ENCODE measurements around the gene MCRIP1. TPM values are rescaled to one million over a fixed set of nuclear protein-coding genes. Genes with fewer than 3 reads are reported as not detected.

MCRIP1 gene, protein sequence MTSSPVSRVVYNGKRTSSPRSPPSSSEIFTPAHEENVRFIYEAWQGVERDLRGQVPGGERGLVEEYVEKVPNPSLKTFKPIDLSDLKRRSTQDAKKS
- 75.2 to 107 TPM (median 93.2 TPM) in 5 replicates for total RNA-seq (2022; extraction: Qiagen RNA extraction; ENCODE audit: low read depth)

DNA sequence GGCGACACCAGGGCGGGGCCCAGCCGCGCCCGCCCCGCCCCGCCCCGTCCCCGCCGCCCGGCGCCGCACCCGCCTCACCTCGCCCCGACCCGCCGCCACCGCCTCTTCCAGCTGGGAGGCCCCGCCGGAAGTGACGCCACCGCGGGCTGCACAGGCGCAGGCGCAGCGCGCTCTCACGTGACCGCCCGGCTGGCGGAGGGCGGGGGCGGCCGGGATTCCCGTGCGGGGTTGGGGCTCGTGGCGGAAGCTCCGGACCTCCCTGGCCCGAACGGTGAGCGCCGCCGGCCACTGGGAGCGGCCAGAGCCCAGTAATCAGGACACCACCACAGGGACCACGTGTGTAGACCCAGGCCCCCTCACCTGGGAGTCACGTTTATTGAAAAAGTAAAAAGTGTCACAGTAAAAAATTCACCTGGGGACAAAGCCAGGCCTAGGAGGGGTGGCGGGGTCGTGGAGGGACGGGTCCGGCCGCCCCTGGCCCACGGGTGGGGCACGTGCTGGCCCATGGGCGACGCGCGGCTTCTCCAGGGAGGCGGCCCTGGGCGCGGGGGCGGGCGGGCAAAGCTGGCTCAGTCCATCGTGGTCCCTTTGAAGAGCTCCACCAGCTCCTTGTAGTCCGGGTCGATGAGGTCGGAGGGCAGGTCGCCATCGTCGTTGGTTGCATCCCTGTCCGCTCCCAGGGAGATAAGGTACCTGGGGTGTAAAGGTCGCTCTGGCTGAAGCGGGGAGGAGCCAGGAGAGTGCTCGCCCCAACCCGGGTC, at the start of gene MCRIP1:
Gene MCRIP1, minus strand, starts transcription at position 132 of the 761 bp plus-strand sequence. CDS start 8,785 bp downstream, outside the sequence.

DNA sequence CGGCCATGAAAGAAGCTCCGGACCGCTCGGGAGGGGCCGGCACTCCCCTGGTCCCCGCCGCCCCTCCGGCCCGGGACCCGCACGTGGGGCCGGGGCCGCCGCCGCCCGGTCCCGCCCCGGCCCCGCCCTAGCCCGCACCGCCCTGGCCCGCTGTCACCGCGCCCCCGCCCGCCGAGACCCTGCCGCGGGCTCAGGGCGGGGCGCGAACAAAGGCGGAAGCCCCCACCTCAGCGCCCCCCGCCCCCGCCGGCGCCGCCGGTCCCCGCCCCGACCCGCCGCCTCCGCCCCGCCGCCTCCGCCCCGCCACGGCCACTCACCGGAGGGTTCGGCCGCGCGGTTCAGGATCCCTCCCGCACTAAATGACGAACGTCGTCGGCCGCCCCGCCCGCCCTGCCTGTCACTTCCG, 37.9 kb upstream of the MCRIP1 start, which contains the start of gene ARHGDIA:
Gene ARHGDIA, minus strand, starts transcription at position 357 of the 406 bp plus-strand sequence. CDS start 1,407 bp downstream, outside the sequence.

DNA sequence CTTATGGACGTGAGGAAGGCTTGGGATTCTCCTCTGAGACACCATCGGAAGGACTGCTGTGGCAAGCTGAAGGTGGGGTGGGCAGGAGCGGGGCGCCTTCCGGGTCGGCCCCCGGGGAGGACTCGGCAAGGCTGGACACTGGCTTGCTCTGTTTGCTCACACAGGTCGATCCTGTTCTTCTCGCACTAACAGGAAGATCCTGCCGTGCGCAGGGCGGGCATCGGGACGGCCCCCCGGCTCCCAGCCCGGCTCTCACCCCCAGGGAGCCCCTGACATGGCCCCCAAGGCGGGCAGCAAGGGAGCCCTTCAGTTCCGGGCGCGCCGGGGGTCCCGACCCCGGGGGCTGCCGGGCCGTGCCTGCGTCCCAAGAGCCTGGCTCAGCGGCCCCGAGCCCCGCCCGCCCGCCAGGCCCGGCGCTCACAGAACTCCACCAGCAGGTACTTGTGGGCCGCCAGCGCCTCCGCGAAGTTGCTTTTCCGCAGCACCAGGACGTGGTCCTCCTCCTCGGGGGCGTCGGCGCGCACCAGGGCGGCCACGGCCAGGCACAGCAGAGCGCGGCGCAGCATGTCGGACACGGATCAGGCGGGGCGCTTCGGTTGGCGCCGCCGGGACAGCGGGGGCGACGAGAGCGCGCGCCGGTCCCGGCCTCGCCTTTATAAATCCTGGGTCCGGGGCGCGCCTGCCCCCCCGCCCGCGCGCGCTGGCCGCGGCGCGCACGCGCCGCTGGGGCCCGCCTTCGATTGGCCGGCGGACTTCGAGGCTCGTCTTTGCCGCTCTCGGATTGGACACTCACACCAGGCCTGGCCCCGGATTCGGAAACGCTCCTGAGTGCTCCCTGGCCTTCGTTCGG, 27.0 kb upstream of the MCRIP1 start, which contains the start of gene P4HB:
Gene P4HB, minus strand, starts transcription at position 630 of the 850 bp plus-strand sequence. Its CDS starts 64 bp downstream, at position 566.

GRCh38 chr17:81834831-81835267, 1.8 kb upstream of the MCRIP1 start, which contains the start of gene PPP1R27:
Gene PPP1R27, minus strand, starts transcription at chr17:81835050. Its CDS starts 97 bp downstream, at chr17:81834953.

DNA sequence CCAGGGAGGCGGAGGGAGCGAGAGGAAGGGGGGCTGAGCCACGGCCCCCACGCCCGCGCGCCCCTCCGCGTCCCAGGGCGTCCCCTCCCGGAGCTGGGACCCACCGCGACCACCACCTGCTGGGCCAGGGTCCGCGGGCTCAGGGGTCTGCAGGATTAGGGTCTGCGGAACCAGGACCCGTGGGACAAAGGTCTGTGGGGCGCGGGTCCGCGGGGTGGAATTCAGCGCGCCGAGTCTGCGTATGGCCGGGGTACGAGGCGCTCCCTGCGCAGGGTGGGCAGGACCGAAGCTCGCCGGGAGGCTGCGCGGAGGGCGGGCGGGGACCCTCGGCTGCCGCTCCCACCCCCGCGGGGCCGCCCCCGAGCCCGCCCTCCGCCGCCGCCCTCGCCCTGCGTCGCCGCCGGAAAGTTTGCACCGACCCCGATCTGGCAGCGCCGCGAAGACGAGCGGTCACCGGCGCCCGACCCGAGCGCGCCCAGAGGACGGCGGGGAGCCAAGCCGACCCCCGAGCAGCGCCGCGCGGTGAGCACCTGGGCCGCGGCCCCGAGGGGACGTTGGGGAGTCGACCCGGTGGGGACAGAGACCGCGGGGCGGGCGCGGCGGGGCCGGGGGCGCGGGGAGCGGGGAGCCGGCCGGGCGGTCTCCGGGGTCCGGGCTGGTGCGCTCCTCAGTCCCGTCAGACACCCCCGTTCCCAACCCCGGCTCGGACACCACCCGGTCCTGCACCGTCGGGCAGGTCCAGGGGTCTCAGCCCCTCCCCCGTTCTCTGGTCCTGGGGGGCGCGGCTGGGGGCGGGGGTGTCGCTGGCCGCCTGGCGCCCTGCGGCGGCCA, 29.1 kb downstream of the MCRIP1 start, which contains the start of gene GCGR:
Gene GCGR, plus strand, starts transcription at position 423 of the 831 bp plus-strand sequence. CDS start 4,869 bp downstream, outside the sequence.

Other genes starting within 250 kb of the MCRIP1 start
- gene NPLOC4, start 196.2 kb downstream of the MCRIP1 start, total RNA-seq (2022; extraction: Qiagen RNA extraction; ENCODE audit: low read depth), result 89.8 to 106 TPM (median 97.7 TPM) in 5 replicates
- gene TSPAN10, start 196.1 kb downstream of the MCRIP1 start, total RNA-seq (2022; extraction: Qiagen RNA extraction; ENCODE audit: low read depth), result 4.3 to 6.9 TPM (median 5.2 TPM) in 5 replicates
- 1.5 to 3.6 TPM (median 2.2 TPM) in 5 replicates for gene PDE6G, start 176.7 kb downstream of the MCRIP1 start, total RNA-seq (2022; extraction: Qiagen RNA extraction; ENCODE audit: low read depth)
- 32.0 to 70.6 TPM (median 49.9 TPM) in 5 replicates for gene OXLD1, start 166.7 kb downstream of the MCRIP1 start, total RNA-seq (2022; extraction: Qiagen RNA extraction; ENCODE audit: low read depth)
- gene CCDC137, start 166.6 kb downstream of the MCRIP1 start, total RNA-seq (2022; extraction: Qiagen RNA extraction; ENCODE audit: low read depth), result 63.9 to 73.1 TPM (median 66.7 TPM) in 5 replicates
- gene ARL16, start 149.5 kb downstream of the MCRIP1 start, total RNA-seq (2022; extraction: Qiagen RNA extraction; ENCODE audit: low read depth), result 46.6 to 56.2 TPM (median 49.9 TPM) in 5 replicates
- gene HGS, start 149.3 kb downstream of the MCRIP1 start, total RNA-seq (2022; extraction: Qiagen RNA extraction; ENCODE audit: low read depth), result 139 to 217 TPM (median 209 TPM) in 5 replicates
- gene MRPL12, start 129.9 kb downstream of the MCRIP1 start, total RNA-seq (2022; extraction: Qiagen RNA extraction; ENCODE audit: low read depth), result 212 to 319 TPM (median 303 TPM) in 5 replicates
- 26.9 to 48.0 TPM (median 41.1 TPM) in 5 replicates for gene SLC25A10, start 121.0 kb downstream of the MCRIP1 start, total RNA-seq (2022; extraction: Qiagen RNA extraction; ENCODE audit: low read depth)
- 0.13 to 0.36 TPM (median 0.17 TPM) in 4 of 5 replicates, not detected in the other for gene GCGR, start 29.1 kb downstream of the MCRIP1 start, total RNA-seq (2022; extraction: Qiagen RNA extraction; ENCODE audit: low read depth)
- 0.27 to 0.61 TPM (median 0.32 TPM) in 3 of 5 replicates, not detected in the others for gene PPP1R27, start 1.8 kb upstream of the MCRIP1 start, total RNA-seq (2022; extraction: Qiagen RNA extraction; ENCODE audit: low read depth)
- gene P4HB, start 27.2 kb upstream of the MCRIP1 start, total RNA-seq (2022; extraction: Qiagen RNA extraction; ENCODE audit: low read depth), result 695 to 762 TPM (median 718 TPM) in 5 replicates
- 531 to 682 TPM (median 648 TPM) in 5 replicates for gene ARHGDIA, start 38.0 kb upstream of the MCRIP1 start, total RNA-seq (2022; extraction: Qiagen RNA extraction; ENCODE audit: low read depth)
- 176 to 263 TPM (median 250 TPM) in 5 replicates for gene ALYREF, start 58.3 kb upstream of the MCRIP1 start, total RNA-seq (2022; extraction: Qiagen RNA extraction; ENCODE audit: low read depth)
- 190 to 300 TPM (median 289 TPM) in 5 replicates for gene ANAPC11, start 58.4 kb upstream of the MCRIP1 start, total RNA-seq (2022; extraction: Qiagen RNA extraction; ENCODE audit: low read depth)
- 0.38 to 0.73 TPM (median 0.45 TPM) in 5 replicates for gene NPB, start 68.9 kb upstream of the MCRIP1 start, total RNA-seq (2022; extraction: Qiagen RNA extraction; ENCODE audit: low read depth)
- gene PCYT2, start 78.1 kb upstream of the MCRIP1 start, total RNA-seq (2022; extraction: Qiagen RNA extraction; ENCODE audit: low read depth), result 11.9 to 16.6 TPM (median 14.1 TPM) in 5 replicates
- gene SIRT7, start 84.9 kb upstream of the MCRIP1 start, total RNA-seq (2022; extraction: Qiagen RNA extraction; ENCODE audit: low read depth), result 27.7 to 47.8 TPM (median 43.4 TPM) in 5 replicates
- gene MAFG, start 94.4 kb upstream of the MCRIP1 start, total RNA-seq (2022; extraction: Qiagen RNA extraction; ENCODE audit: low read depth), result 31.6 to 46.1 TPM (median 44.6 TPM) in 5 replicates
- 59.4 to 91.2 TPM (median 87.0 TPM) in 5 replicates for gene PYCR1, start 104.0 kb upstream of the MCRIP1 start, total RNA-seq (2022; extraction: Qiagen RNA extraction; ENCODE audit: low read depth)
- gene MYADML2, start 113.9 kb upstream of the MCRIP1 start, total RNA-seq (2022; extraction: Qiagen RNA extraction; ENCODE audit: low read depth), result not detected in 5 replicates
- 0.14 to 0.32 TPM (median 0.26 TPM) in 5 replicates for gene NOTUM, start 127.9 kb upstream of the MCRIP1 start, total RNA-seq (2022; extraction: Qiagen RNA extraction; ENCODE audit: low read depth)
- 20.0 to 29.3 TPM (median 27.1 TPM) in 5 replicates for gene ASPSCR1, start 144.3 kb upstream of the MCRIP1 start, total RNA-seq (2022; extraction: Qiagen RNA extraction; ENCODE audit: low read depth)
- gene CENPX, start 189.6 kb upstream of the MCRIP1 start, total RNA-seq (2022; extraction: Qiagen RNA extraction; ENCODE audit: low read depth), result 138 to 205 TPM (median 189 TPM) in 5 replicates
- 8.8 to 16.1 TPM (median 14.6 TPM) in 5 replicates for gene LRRC45, start 190.0 kb upstream of the MCRIP1 start, total RNA-seq (2022; extraction: Qiagen RNA extraction; ENCODE audit: low read depth)
- 24.7 to 40.1 TPM (median 34.9 TPM) in 5 replicates for gene RAC3, start 198.4 kb upstream of the MCRIP1 start, total RNA-seq (2022; extraction: Qiagen RNA extraction; ENCODE audit: low read depth)
- 64.9 to 106 TPM (median 95.3 TPM) in 5 replicates for gene DCXR, start 204.4 kb upstream of the MCRIP1 start, total RNA-seq (2022; extraction: Qiagen RNA extraction; ENCODE audit: low read depth)
- gene RFNG, start 218.5 kb upstream of the MCRIP1 start, total RNA-seq (2022; extraction: Qiagen RNA extraction; ENCODE audit: low read depth), result 16.8 to 25.3 TPM (median 23.1 TPM) in 5 replicates
- gene GPS1, start 218.6 kb upstream of the MCRIP1 start, total RNA-seq (2022; extraction: Qiagen RNA extraction; ENCODE audit: low read depth), result 94.9 to 150 TPM (median 141 TPM) in 5 replicates
- 76.2 to 147 TPM (median 142 TPM) in 5 replicates for gene DUS1L, start 232.5 kb upstream of the MCRIP1 start, total RNA-seq (2022; extraction: Qiagen RNA extraction; ENCODE audit: low read depth)